HAP-1 (cell line): ENCODE results near the gene RSF1.
A peak's percentile ranks its signal among the peaks of the same experiment; 100 is the strongest.
"Not testable (repeated sequence)": the region's sequence is repeated elsewhere in the genome, so short reads cannot be mapped to it uniquely, and the experiment has no call there.

Source experiments
- DNase-seq, 2 experiments: peaks; one replicate each; pipeline ENCODE4 v3.0.0-alpha.2; 2016 to 2020; ENCODE audit warnings: low spot score in 2 of 2
- H3K27me3 ChIP-seq: fragments of 250-450 bp; sonication (Bioruptor Pico); 2 replicates; pipeline ENCODE4 v1.5.1; 2020; ENCODE audit warnings: low read depth, mild to moderate bottlenecking, moderate library complexity
- H3K36me3 ChIP-seq: fragments of 250-450 bp; sonication (Bioruptor Pico); replicated peaks from 2 replicates; pipeline ENCODE4 v1.5.1; 2020; ENCODE audit warnings: mild to moderate bottlenecking
- H3K4me1 ChIP-seq: fragments of 250-450 bp; sonication (Bioruptor Pico); 2 replicates; pipeline ENCODE4 v1.5.1; 2020; ENCODE audit warnings: mild to moderate bottlenecking
- H3K4me3 ChIP-seq: fragments of 250-450 bp; sonication (Bioruptor Pico); 2 replicates; pipeline ENCODE4 v1.5.1; 2020; ENCODE audit warnings: mild to moderate bottlenecking, moderate library complexity
- H3K9me3 ChIP-seq: fragments of 250-450 bp; sonication (Bioruptor Pico); 2 replicates; pipeline ENCODE4 v1.5.1; 2020; ENCODE audit warnings: mild to moderate bottlenecking, moderate library complexity
- in situ Hi-C: fragments of 300-500 bp; cut with MboI; formaldehyde crosslinking; loops from 3 replicates; pipeline ENCODE4 v1.14.3; 2020; ENCODE audit warnings: low sequenced_read_pairs, inconsistent platforms, mixed read lengths

Gene RSF1

GRCh38 chr11:77823775-77824174 lies 3.3 kb upstream of the RSF1 start:
- peaks cover 9% of the 10 kb centered on the region for H3K4me1 ChIP-seq
- H3K9me3 ChIP-seq, result no peaks in the 10 kb centered on the region
- in situ Hi-C loops, result no loop called here
- H3K4me3 ChIP-seq, result no peak overlapping the region
- H3K36me3 ChIP-seq, result peaks cover 5% of the 10 kb centered on the region
- H3K27me3 ChIP-seq, result no peaks in the 10 kb centered on the region
- no peak for DNase-seq

GRCh38 chr11:77822126-77822525 lies 1.6 kb upstream of the RSF1 start:
- DNase-seq, H3K27me3 ChIP-seq, H3K36me3 ChIP-seq, in situ Hi-C loops, H3K4me1 ChIP-seq, H3K9me3 ChIP-seq: not testable (repeated sequence)
- peak overlapping the region; percentile 99 for H3K4me3 ChIP-seq

GRCh38 chr11:77821349-77821851 lies 878 bp upstream of the RSF1 start:
- H3K9me3 ChIP-seq, result no peaks in the 10 kb centered on the region
- H3K4me1 ChIP-seq, result peaks cover 9% of the 10 kb centered on the region
- peak overlapping the region; percentile 99 for H3K4me3 ChIP-seq
- peak; percentile 24 to 56 for DNase-seq
- peaks cover 5% of the 10 kb centered on the region for H3K36me3 ChIP-seq
- in situ Hi-C loops, result no loop called here
- no peaks in the 10 kb centered on the region for H3K27me3 ChIP-seq

- in situ Hi-C loops, result no loop called here
- DNase-seq, result peak; percentile 69 to 79
- H3K27me3 ChIP-seq, result no peaks in the 10 kb centered on the region
Observed at GRCh38 chr11:77819921-77820564, 479 bp downstream of the RSF1 start.

GRCh38 chr11:77819411-77819920 lies 1.1 kb downstream of the RSF1 start:
- H3K36me3 ChIP-seq, result peaks cover 5% of the 10 kb centered on the region
- DNase-seq, result peak; percentile 91 to 92
- peak overlapping the region; percentile 99 for H3K4me3 ChIP-seq
- no peaks in the 10 kb centered on the region for H3K27me3 ChIP-seq
- in situ Hi-C loops, result no loop called here
- H3K9me3 ChIP-seq, result no peaks in the 10 kb centered on the region; the same call in 1 of the 2 replicates
- H3K4me1 ChIP-seq, result peaks cover 9% of the 10 kb centered on the region

More at GRCh38 chr11:77819921-77820564, 479 bp downstream of the RSF1 start:
- H3K4me3 ChIP-seq, result peak overlapping the region; percentile 99
- peaks cover 9% of the 10 kb centered on the region for H3K4me1 ChIP-seq
- H3K9me3 ChIP-seq, result no peaks in the 10 kb centered on the region; the same call in 1 of the 2 replicates
- peaks cover 5% of the 10 kb centered on the region for H3K36me3 ChIP-seq

GRCh38 chr11:77815459-77815858 lies 5.1 kb downstream of the RSF1 start:
- in situ Hi-C loops, result no loop called here
- Histone ChIP-seq H3K4me3 (no peak overlapping the region), H3K36me3 (peaks cover 13% of the 10 kb centered on the region), H3K4me1 (peaks cover 5% of the 10 kb centered on the region), H3K9me3 (no peaks in the 10 kb centered on the region; the same call in 1 of the 2 replicates), H3K27me3 (no peaks in the 10 kb centered on the region)
- no peak for DNase-seq

- Histone ChIP-seq H3K9me3 (no peaks in the 10 kb centered on the region; the same call in 1 of the 2 replicates), H3K4me3 (no peak overlapping the region), H3K36me3 (peaks cover 8% of the 10 kb centered on the region; the same call in 1 of the 2 replicates), H3K4me1 (peaks cover 5% of the 10 kb centered on the region), H3K27me3 (no peaks in the 10 kb centered on the region)
- in situ Hi-C loops, result no loop called here
- no peak for DNase-seq
Observed at GRCh38 chr11:77814848-77815247, 5.7 kb downstream of the RSF1 start.

GRCh38 chr11:77813256-77813655 lies 7.3 kb downstream of the RSF1 start:
- Histone ChIP-seq H3K9me3 (no peaks in the 10 kb centered on the region; the same call in 1 of the 2 replicates), H3K27me3 (no peaks in the 10 kb centered on the region), H3K4me1 (peaks cover 8% of the 10 kb centered on the region), H3K4me3 (no peak overlapping the region), H3K36me3 (peaks cover 8% of the 10 kb centered on the region; the same call in 1 of the 2 replicates)
- in situ Hi-C loops, result no loop called here
- DNase-seq, result no peak

GRCh38 chr11:77806993-77807392 lies 13.5 kb downstream of the RSF1 start:
- H3K36me3 ChIP-seq, result peaks cover 8% of the 10 kb centered on the region; the same call in 1 of the 2 replicates
- H3K4me1 ChIP-seq, result peaks cover 11% of the 10 kb centered on the region
- in situ Hi-C loops, result no loop called here
- H3K4me3 ChIP-seq, result no peak overlapping the region
- H3K9me3 ChIP-seq, result no peaks in the 10 kb centered on the region
- no peaks in the 10 kb centered on the region for H3K27me3 ChIP-seq
- DNase-seq, result no peak

GRCh38 chr11:77806415-77806814 lies 14.1 kb downstream of the RSF1 start:
- Histone ChIP-seq H3K4me1 (peaks cover 11% of the 10 kb centered on the region), H3K4me3 (no peak overlapping the region), H3K36me3 (peaks cover 6% of the 10 kb centered on the region; the same call in 1 of the 2 replicates), H3K27me3 (no peaks in the 10 kb centered on the region), H3K9me3 (no peaks in the 10 kb centered on the region)
- DNase-seq, result no peak
- in situ Hi-C loops, result no loop called here

- H3K9me3 ChIP-seq, result no peaks in the 10 kb centered on the region
- no peaks in the 10 kb centered on the region for H3K27me3 ChIP-seq
- no peak overlapping the region for H3K4me3 ChIP-seq
- no peaks in the 10 kb centered on the region for H3K4me1 ChIP-seq
- no peak for DNase-seq
- H3K36me3 ChIP-seq, result no peaks in the 10 kb centered on the region
- in situ Hi-C loops, result no loop called here
Observed at GRCh38 chr11:77801477-77801876, 19.0 kb downstream of the RSF1 start.

- Histone ChIP-seq H3K9me3 (no peaks in the 10 kb centered on the region), H3K36me3 (no peaks in the 10 kb centered on the region), H3K4me1 (no peaks in the 10 kb centered on the region), H3K27me3 (no peaks in the 10 kb centered on the region), H3K4me3 (no peak overlapping the region)
- no peak for DNase-seq
- in situ Hi-C loops, result no loop called here
Observed at GRCh38 chr11:77800449-77800848, 20.1 kb downstream of the RSF1 start.

- Histone ChIP-seq H3K9me3 (no peaks in the 10 kb centered on the region), H3K27me3 (no peaks in the 10 kb centered on the region), H3K4me3 (no peak overlapping the region), H3K36me3 (no peaks in the 10 kb centered on the region), H3K4me1 (no peaks in the 10 kb centered on the region)
- DNase-seq, result no peak
- in situ Hi-C loops, result loop anchor here (25.0 kb wide), 1 partner anchor 763 kb away; the partner anchor contains the start of gene NARS2
Observed at GRCh38 chr11:77799338-77799737, 21.2 kb downstream of the RSF1 start.

- H3K27me3 ChIP-seq, result no peaks in the 10 kb centered on the region
- no peak for DNase-seq
- peaks cover 11% of the 10 kb centered on the region for H3K36me3 ChIP-seq
- in situ Hi-C loops, result loop anchor here (25.0 kb wide), 1 partner anchor 768 kb away; the partner anchor contains the start of gene NARS2
- no peak overlapping the region for H3K4me3 ChIP-seq
- peaks cover 12% of the 10 kb centered on the region; the same call in 1 of the 2 replicates for H3K9me3 ChIP-seq
- peaks cover 21% of the 10 kb centered on the region for H3K4me1 ChIP-seq
Observed at GRCh38 chr11:77793972-77794371, 26.6 kb downstream of the RSF1 start.
